Measurements from ENCODE around the gene LARP4. TPM values are rescaled to one million over a fixed set of nuclear protein-coding genes. Genes with fewer than 3 reads are reported as not detected.

LARP4 gene
- total RNA-seq, 1 experiment from 2014 or later, result 40.3 TPM

GRCh38 chr12:50525422-50525821 is 124.7 kb downstream of the LARP4 start:
- Histone ChIP-seq H3K27ac (ENCODE audit: low read length) (no peak overlapping the region), H3K9me3 (ENCODE audit: low read length) (no peaks in the 10 kb centered on the region), H3K9me2 (replicated peaks; ENCODE audit: insufficient read depth, low read length) (no peaks in the 10 kb centered on the region), H3K79me2 (ENCODE audit: low read length) (peaks cover 96% of the 10 kb centered on the region), H3K36me3 (ENCODE audit: insufficient read depth, low read length) (no peaks in the 10 kb centered on the region), H3K4me3 (ENCODE audit: low read length) (no peak overlapping the region), H3K4me2 (ENCODE audit: low read depth, low read length, poor library complexity, severe bottlenecking) (no peak overlapping the region), H3K4me1 (ENCODE audit: low read length) (peaks cover 23% of the 10 kb centered on the region), H3K9ac (ENCODE audit: low read length) (no peak overlapping the region), H4K20me1 (ENCODE audit: insufficient read depth, low read depth, low read length) (no peaks in the 10 kb centered on the region), H2AFZ (ENCODE audit: low read length) (no peak overlapping the region), H3K27me3 (ENCODE audit: low read length) (no peaks in the 10 kb centered on the region)
- DNase-seq, result no peak

GRCh38 chr12:50527359-50527726 is 126.7 kb downstream of the LARP4 start:
- no peak overlapping the region for H3K4me3 ChIP-seq (ENCODE audit: low read length)
- H3K9ac ChIP-seq (ENCODE audit: low read length), result no peak overlapping the region
- H3K4me1 ChIP-seq (ENCODE audit: low read length), result peaks cover 34% of the 10 kb centered on the region
- no peaks in the 10 kb centered on the region for H4K20me1 ChIP-seq (ENCODE audit: insufficient read depth, low read depth, low read length)
- no peaks in the 10 kb centered on the region for H3K27me3 ChIP-seq (ENCODE audit: low read length)
- H3K4me2 ChIP-seq (ENCODE audit: low read depth, low read length, poor library complexity, severe bottlenecking), result no peak overlapping the region
- H2AFZ ChIP-seq (ENCODE audit: low read length), result no peak overlapping the region
- 0 out of 2 replicates have a peak, but pooled peaks cover 3% of the 10 kb centered on the region for H3K36me3 ChIP-seq (ENCODE audit: insufficient read depth, low read length)
- no peak overlapping the region for H3K27ac ChIP-seq (ENCODE audit: low read length)
- H3K79me2 ChIP-seq (ENCODE audit: low read length), result peaks cover 97% of the 10 kb centered on the region
- H3K9me2 ChIP-seq (replicated peaks; ENCODE audit: insufficient read depth, low read length), result no peaks in the 10 kb centered on the region
- DNase-seq, result no peak
- no peaks in the 10 kb centered on the region for H3K9me3 ChIP-seq (ENCODE audit: low read length)

DNA sequence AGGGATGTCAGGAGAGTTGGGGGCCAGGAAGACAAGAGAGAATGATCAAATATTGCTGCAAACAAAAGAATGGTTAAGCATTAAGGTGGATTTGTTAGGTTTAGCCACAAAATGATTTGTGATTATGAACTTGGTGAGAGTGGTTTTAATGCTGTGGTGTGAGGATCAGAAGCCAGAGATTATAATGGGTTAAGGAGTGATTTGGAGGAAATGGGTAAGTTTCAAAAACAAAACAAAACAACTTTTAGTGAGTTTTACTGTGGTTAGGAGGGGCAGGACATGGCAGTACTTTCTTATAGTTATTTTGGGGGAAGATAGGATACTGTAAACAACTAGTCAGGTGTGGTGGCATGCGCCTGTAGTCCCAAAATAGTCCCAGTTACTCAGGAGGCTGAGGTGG is 128.1 kb downstream of the LARP4 start:
- DNase-seq, result no peak
- no peaks in the 10 kb centered on the region for H3K27me3 ChIP-seq (ENCODE audit: low read length)
- H3K4me2 ChIP-seq (ENCODE audit: low read depth, low read length, poor library complexity, severe bottlenecking), result no peak overlapping the region
- H3K4me1 ChIP-seq (ENCODE audit: low read length), result peaks cover 41% of the 10 kb centered on the region
- H3K36me3 ChIP-seq (ENCODE audit: insufficient read depth, low read length), result 0 out of 2 replicates have a peak, but pooled peaks cover 3% of the 10 kb centered on the region
- no peak overlapping the region for H3K9ac ChIP-seq (ENCODE audit: low read length)
- H2AFZ ChIP-seq (ENCODE audit: low read length), result no peak overlapping the region
- no peak overlapping the region for H3K4me3 ChIP-seq (ENCODE audit: low read length)
- no peaks in the 10 kb centered on the region for H4K20me1 ChIP-seq (ENCODE audit: insufficient read depth, low read depth, low read length)
- no peak overlapping the region for H3K27ac ChIP-seq (ENCODE audit: low read length)
- no peaks in the 10 kb centered on the region for H3K9me2 ChIP-seq (replicated peaks; ENCODE audit: insufficient read depth, low read length)
- no peaks in the 10 kb centered on the region for H3K9me3 ChIP-seq (ENCODE audit: low read length)
- H3K79me2 ChIP-seq (ENCODE audit: low read length), result peaks cover 98% of the 10 kb centered on the region

DNA sequence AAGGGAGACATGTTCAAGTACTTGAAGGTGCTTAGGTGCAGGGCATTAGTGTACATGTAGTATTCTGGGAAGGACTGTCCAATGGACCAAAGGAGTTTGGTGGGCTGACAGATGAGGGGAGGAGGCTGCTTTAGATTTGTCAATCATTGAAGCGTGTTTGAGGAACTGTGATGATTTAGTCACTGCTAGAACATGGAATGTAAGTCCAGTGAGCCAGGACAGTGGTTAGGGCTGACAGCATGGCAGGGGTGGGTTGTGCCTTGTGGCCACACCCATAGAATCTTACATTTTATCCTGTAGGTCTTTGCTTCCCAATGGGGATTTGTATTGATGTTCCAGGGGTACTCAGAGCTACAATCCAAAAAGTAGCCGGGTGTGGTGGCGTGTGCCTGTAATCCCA is 128.7 kb downstream of the LARP4 start:
- Histone ChIP-seq H3K9me2 (replicated peaks; ENCODE audit: insufficient read depth, low read length) (no peaks in the 10 kb centered on the region), H3K9me3 (ENCODE audit: low read length) (no peaks in the 10 kb centered on the region), H3K4me2 (ENCODE audit: low read depth, low read length, poor library complexity, severe bottlenecking) (no peak overlapping the region), H3K9ac (ENCODE audit: low read length) (no peak overlapping the region), H3K4me1 (ENCODE audit: low read length) (peaks cover 46% of the 10 kb centered on the region), H4K20me1 (ENCODE audit: insufficient read depth, low read depth, low read length) (no peaks in the 10 kb centered on the region), H3K27me3 (ENCODE audit: low read length) (no peaks in the 10 kb centered on the region), H3K27ac (ENCODE audit: low read length) (no peak overlapping the region), H2AFZ (ENCODE audit: low read length) (no peak overlapping the region), H3K36me3 (ENCODE audit: insufficient read depth, low read length) (0 out of 2 replicates have a peak, but pooled peaks cover 3% of the 10 kb centered on the region), H3K79me2 (ENCODE audit: low read length) (peaks cover 98% of the 10 kb centered on the region), H3K4me3 (ENCODE audit: low read length) (no peak overlapping the region)
- no peak for DNase-seq

Other genes starting within 250 kb of the LARP4 start
- gene CERS5, start 233.5 kb upstream of the LARP4 start, total RNA-seq (2014; rRNA removed; shearing (Covaris generic); ENCODE audit: low replicate concordance), result 47.7 and 65.9 TPM in 2 replicates
- 28.1 and 39.5 TPM in 2 replicates for gene LIMA1, start 117.4 kb upstream of the LARP4 start, total RNA-seq (2014; rRNA removed; shearing (Covaris generic); ENCODE audit: low replicate concordance)
- gene FAM186A, start 4.3 kb upstream of the LARP4 start, total RNA-seq (2014; rRNA removed; shearing (Covaris generic); ENCODE audit: low replicate concordance), result not detected in 2 replicates
- 31.2 and 37.5 TPM in 2 replicates for gene DIP2B, start 104.1 kb downstream of the LARP4 start, total RNA-seq (2014; rRNA removed; shearing (Covaris generic); ENCODE audit: low replicate concordance)

All from Karpas-422 (cell line).